GM12872 (cell line): Measurements from ENCODE around the gene MBP.

Experiments used
- TF ChIP-seq, protein P1 (sequence below): IDR thresholded peaks from 3 replicates; pipeline ENCODE4 v1.5.1; 2011; ENCODE audit warnings: low read depth, mild to moderate bottlenecking, low read length, moderate library complexity; ENCODE audit not compliant: insufficient read depth

Gene MBP

DNA sequence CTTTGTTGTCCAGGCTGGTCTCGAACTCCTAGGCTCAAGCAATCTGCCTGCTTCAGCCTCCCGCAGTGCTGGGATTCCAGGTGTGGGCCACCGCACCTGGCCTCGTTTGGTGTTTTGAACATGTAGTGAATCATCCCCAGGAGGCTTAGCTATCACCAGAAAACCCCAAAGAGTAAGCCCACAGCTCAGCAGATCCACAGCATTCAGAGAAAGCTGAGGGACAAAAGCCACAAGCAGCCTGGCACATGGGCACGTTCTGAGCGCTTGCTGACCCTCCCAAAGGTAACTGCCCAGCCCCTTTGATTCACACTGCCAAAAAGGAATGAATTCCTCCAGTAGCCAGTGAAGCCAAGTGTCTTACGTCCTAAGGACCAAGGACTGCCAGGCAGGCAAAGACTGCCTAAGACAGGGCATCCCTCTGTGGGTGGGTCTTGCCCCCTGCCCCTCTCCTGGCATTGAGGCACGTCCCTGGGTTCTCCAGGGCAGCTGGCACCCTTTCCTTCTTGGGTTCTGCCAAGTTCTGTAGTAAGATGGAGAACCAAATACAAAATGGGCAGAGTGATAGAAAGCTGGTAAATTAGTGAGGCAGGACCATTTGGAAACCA, 31.7 kb downstream of the MBP start:
- TF ChIP-seq, protein P1, sequence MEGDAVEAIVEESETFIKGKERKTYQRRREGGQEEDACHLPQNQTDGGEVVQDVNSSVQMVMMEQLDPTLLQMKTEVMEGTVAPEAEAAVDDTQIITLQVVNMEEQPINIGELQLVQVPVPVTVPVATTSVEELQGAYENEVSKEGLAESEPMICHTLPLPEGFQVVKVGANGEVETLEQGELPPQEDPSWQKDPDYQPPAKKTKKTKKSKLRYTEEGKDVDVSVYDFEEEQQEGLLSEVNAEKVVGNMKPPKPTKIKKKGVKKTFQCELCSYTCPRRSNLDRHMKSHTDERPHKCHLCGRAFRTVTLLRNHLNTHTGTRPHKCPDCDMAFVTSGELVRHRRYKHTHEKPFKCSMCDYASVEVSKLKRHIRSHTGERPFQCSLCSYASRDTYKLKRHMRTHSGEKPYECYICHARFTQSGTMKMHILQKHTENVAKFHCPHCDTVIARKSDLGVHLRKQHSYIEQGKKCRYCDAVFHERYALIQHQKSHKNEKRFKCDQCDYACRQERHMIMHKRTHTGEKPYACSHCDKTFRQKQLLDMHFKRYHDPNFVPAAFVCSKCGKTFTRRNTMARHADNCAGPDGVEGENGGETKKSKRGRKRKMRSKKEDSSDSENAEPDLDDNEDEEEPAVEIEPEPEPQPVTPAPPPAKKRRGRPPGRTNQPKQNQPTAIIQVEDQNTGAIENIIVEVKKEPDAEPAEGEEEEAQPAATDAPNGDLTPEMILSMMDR, result no peak

DNA sequence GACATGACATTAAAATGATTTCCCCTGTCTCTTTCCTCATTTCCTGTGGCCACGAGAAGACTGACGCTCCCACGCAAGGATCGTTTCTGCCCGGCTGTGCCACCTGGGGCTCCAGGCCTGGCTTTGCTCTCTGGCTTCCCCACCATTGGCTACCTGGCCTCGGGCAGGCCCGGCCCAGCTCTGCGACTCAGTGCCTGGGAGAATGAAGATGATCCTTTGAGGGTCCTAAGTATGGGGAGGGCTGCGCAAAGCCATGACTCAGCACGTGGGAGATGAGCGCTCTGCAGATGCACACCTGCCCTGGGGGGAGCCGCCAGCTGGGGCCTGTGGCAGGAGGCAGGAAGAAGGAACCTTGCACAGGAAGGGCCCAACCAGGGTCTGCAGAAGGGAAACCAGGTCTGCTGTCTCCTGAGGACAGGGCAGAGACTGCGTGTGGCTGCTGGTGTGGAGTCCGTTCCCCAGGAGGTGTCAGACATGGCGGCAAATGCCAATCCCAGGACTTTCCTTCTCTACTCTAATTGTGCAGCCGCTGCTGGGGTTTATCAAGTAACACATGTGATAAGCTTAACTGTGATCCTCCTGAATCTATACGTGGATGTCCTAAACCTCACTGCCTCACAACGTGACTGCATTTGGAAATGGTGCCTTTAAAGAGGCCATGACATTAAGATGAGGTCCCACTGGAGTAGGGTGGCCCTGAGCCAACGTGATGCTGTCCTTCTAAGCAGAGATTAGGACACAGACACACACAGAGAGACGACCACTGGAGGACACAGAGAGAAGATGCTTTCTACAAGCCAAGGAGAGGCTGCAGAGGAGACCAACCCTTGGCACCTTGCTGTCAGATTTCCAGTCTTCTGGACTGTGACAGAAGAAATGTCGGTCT, 32.9 kb downstream of the MBP start:
- TF ChIP-seq, protein P1, result no peak

DNA sequence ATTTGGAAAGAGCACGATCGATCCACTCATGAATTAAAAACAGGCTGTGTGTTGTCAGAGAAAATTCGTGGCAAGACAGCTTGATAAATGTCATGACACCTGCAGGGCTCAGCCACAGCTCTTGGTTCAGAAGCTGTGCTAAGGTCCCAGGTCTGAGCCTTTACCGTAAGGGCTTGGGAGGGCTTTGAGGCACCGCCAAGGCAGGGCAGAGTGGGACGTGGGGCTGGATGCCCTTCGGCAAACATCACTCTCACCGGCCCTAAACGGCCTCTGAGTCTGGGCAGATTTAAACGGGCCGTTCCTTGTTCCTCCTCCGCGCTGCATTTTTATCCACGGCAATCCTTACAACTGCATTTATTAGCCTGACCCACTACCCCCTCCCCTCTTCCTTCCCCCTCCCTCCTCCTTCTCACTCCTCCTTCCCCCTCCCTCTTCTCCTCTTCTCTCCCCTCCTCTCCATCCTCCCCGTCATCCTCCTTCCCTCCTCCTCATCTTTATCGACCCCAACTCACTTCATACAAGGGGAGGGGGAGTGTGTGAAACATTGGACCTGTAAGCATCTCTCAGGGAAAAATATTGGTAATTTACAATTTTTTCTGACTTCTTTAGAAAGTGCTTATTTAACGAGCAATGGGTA, 33.9 kb downstream of the MBP start:
- TF ChIP-seq, protein P1, result no peak

DNA sequence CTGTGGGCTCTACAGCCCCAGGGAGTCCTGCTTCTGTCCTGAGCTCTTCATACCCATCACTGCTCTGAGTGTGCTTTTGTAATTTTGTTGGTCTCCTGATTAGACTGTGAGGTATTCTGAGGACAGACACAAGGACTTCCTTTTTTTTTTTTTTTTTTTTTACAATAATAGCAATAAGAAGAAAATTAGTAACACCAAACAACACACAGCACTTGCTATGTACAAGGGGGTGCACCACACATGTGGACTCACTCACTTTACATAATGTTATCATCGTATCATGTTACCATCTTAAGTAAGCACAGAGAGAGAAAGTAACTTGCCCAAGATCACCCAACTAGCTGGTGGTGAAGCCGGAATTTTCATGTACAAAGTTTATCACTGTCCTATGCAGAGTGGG, 34.6 kb downstream of the MBP start:
- TF ChIP-seq, protein P1, result no peak

DNA sequence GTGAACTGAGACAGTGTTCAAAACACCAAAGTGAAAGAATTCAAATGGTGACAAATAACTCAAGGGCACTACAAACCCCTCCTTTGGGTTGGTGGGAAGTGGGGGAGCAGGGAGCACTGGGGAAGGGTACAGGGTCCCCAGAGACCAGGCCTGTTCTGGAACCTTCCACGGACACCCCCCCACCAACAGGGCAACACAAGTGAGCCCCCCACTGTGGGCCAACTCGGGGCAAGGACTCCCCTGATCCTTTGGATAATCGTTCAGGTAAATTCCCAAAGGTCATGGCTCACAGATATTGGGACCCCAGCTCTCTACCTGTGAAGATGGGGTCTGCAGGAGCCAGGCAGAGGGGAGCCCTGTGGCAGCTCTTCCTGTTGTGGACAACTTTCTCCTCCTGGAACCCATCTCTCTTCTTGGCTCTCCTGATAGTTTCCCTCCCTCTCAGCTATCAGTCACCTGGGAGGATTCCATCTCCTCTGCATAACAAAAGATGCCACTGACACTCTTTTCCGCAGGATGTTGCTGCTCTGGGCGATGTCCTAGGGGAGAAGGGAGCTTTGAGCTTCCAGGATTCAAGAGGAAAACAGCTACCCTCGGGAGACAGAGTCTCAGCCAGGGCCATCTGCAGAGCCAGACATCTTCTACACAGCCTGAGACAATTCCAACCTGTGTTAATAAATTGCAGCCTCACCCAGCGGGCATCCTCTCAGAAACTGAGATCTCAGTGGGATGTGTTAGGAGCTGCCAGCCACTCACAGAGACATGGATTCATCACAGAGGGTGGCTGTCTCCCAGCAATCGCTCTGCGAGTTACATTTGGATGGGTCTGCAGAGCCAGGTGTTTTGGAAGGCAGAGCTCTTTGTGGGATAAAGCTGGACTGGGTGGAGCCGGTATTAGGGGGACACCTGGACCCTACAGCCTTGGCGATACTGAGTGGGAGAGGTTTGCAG, 35.4 kb downstream of the MBP start:
- TF ChIP-seq, protein P1, result no peak

DNA sequence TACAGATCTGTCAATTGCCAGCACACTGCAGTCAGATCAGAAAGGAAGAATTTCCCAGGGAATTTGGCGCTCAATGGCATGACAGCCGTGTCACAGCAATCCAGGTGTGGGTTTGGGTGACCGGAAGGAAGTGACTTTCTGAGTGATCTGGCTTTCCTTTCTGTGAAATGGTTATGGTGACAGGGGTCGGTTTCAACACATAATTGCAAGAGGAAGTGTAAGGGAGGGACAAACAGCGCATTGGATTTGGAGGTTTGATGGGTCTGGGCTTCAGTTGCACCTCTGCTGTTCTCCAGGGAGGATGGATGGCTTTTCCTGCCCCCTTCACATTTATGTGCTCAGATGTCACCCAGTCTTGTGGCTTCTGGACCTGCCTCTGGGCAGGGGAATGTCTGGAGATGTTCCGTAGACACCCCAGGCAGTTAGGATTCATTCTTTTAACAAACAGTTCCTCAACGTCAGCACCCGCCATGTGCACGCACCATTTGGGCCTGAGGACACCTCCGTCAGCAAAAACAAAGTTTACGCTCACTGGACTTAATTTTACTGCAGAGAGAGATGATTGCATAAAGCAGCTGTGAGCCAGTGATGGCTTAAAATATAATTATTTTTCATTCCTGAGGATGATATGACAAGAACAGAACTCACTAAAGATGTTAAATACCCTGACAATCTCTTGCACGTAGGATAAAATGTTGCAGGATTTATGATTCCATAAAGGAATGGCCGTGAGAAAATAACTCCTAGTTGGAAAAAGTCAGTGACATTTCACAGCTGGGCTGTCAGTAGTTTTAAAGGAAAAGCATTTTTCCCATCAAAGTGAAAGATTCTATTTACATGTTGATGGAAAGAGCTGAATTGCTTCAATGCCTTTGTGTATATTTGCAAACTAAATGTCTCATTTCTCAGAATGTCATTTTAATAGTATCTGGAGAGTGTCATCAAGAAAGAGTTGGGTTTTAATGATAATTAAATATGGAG, 36.9 kb downstream of the MBP start:
- TF ChIP-seq, protein P1, result no peak
